HG03095 (cell line): ENCODE data around the gene ZNF423.

ENCODE experiments used
- ATAC-seq: cut with Tn5 transposase; IDR thresholded peaks from one replicate; pipeline ENCODE4 v1.9.1; 2021; ENCODE audit warnings: moderate library complexity; ENCODE audit not compliant: unreplicated experiment

ZNF423 gene

GRCh38 chr16:49632795-49633184 is 223.1 kb downstream of the ZNF423 start:
- ATAC-seq = no peak

DNA sequence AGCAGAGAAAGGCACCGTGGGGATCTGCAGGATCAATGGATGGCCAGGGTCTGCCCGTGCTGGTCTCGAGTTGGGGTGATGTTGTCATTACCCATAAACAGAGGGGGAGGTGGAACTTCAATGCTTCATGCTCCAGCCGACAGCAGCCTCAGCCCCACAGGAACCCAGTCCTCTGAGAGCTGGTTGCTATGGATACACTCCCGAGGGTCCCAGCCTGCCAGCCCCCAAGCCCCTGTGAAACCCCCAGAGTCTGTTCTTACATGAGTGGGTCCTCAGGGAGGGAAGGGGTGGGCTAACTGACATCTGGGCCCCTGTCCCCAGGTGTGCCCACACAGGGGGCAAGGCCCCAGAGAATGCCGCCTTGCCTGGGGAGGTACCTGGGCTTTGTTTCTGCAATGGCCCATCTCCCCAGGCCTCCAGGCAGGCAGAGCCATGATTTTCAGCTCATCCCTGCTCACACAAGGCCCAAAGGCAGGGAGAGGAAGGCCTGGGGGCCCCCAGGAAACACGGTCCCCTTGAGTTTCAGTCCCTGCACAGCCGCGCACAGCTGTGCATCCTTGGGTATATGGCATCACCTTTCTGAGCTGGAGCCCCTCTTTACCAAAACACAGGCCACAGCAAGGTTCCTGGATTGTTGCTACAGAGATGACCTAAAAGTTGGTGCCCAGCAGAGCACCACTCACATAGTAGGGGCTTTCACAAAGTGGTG is 223.7 kb downstream of the ZNF423 start:
- ATAC-seq = no peak

DNA sequence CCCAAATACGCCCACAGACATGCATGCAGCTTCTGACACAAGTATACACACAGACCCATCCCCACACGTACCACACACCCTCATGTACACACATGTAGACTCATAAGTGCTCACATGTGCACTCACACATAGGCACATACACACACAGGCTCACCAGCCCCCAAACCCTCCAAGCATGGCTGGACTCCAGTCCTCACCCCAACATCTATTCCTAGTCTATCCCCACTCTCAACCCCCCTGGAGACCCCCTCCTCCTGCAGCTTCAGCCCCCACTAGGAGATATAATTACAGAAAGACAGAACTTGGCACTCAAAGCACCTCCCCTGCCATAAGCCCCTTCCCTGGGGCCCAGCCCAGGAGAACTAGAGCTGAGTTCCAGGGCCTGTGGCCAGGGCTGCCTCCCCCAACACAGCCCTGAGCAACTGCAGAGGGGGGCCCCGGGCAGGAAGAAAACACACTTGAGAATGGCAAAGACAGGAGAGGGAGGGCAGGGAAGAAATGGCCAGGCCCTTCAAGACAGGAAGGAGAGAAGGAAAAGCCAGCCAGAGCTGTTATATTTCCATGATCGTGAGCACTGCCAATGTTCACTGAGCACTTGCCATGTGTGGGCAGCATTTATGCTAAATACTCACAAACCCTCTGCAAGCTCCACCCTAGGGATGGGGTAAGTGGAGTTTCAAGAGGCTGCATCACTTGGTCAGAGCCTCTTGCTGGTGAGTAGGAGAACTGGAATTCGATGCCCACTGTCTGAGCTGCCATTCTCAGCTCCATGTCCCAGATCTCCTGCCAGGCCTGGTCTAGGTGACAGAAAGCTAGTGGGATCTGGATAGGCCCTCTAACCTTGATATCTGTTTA is 224.5 kb downstream of the ZNF423 start:
- no peak for ATAC-seq

DNA sequence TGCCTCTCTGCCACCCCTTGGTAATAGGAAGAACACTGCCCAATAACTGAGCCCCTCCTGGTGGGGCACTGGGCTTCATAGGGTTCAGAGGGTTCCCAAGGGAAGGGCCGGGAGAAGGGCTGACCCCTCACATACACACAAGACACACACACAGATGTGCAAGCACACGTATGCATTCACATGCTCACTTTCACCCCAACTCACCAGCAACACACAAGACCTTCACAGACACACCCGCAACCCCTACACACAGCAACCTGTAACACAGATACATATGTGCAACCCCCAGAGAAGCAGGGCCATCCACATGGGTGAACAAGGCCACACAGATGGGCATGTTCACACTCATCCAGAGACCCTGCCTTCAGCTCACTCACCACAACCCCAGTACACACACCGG is 225.1 kb downstream of the ZNF423 start:
- no peak for ATAC-seq

DNA sequence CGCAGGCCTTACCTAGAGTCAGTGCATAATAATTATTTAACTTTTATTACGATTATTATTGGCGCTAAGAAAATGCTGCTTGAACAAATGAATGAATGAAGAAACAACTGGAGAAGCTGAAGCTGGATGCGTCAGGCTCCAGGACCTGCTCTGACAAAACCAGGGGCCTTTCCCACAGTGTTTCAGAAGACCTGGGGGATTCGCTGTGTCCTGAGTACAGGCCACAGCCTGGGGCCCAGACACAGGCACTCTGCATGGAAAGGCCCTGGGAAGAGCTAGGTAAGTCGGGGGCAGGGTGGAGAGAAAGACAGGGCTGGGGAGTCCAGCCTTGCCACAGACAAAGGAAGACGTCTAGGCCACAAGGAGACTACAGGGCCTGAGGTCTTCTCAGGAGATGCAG is 226.1 kb downstream of the ZNF423 start:
- ATAC-seq = no peak

DNA sequence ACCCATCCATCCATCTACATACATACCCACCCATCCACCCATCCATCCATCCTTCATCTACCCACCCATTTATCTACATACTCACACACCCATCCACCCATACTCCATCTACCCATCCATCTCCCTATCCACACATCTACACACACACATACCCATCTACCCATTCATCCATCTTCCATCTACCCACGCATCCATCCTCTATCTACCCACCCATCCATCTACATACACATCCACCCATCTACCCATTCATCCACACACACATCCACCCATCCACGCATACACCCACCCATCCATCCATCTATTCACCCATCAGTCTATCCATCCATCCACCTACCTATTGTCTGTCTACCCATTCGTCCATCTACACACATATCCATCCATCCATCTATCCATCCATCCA is 227.8 kb downstream of the ZNF423 start:
- no peak for ATAC-seq

DNA sequence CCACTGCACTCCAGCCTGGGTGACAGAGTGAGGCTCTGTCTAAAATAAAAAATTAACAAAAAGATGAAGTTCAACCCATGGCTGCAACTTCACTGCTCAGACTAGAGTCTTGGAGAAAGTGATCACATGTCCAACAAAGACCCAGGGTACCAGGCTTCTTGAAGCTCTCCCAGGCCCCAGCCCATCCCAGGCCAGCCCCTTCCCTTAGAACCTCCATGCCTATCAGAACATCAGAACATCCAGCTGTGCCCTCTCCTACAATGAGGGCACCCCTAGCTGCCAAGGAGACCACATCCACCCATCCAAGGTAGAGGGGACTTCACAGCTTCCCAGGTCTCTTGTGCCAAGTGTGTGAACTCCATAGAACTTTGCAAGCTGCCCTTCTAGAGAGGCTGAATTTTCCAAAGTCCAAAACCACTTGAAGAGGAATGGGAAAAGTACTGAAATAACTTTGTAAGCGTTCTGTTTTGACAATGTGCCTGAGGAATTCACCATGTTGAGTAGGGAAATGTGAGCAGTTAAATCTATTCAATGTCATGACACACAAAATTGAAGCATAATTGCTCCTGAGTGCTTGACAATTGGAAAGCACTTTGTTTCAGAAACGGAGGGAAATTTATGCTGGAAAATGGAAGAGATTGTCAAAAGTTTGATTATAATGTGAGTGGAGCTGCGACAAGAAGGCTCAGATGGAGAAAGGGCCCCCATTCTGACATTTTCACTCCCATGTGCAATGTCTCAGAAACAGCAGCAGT is 230.4 kb downstream of the ZNF423 start:
- ATAC-seq = no peak

GRCh38 chr16:49623501-49624266 is 232.2 kb downstream of the ZNF423 start:
- ATAC-seq = no peak

- no peak for ATAC-seq
Observed at GRCh38 chr16:49622421-49623402, 233.2 kb downstream of the ZNF423 start.

GRCh38 chr16:49622084-49622390 is 233.9 kb downstream of the ZNF423 start:
- no peak for ATAC-seq

DNA sequence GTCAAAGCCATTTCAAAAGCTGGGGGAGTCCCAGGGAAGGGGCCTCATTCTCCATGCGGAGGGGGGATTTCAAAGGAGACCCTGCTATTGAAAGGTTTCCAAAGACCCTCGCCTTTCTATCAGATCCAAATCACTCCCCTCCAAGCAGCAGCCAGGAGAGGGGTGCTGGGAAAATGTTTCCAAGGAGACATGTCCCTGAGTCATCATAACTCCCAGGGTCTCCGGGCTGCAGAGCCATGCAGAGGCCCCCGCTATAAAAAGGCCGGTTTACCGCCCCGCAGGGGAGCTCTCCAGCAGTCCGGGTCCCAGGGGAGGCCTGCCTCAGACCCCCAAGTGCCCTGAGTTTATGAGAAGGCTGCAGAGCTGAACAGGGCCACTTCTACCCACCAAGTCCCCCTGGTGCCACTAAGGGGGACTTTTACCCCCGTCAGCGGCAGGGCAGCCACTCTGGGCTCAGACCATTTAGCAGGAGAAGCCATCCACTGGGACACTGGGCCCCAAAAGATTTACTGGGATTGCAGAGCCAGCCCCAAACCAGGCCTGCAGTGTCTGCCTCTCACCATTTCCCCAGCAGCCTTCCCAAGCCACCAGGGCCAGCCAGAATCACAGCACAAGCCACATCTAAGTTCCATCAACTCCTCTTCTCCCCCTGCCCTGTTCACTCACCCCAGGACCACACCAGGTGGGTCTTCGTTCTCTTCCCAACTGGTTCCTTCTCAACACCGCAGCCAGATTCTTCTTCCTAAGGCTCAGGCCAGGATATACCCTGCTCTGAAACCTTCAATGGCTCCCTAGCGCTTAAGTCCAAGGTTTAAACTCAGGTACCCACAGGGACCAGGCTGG is 234.4 kb downstream of the ZNF423 start:
- ATAC-seq = no peak

- ATAC-seq = no peak
Observed at GRCh38 chr16:49620869-49621240, 235.1 kb downstream of the ZNF423 start.

DNA sequence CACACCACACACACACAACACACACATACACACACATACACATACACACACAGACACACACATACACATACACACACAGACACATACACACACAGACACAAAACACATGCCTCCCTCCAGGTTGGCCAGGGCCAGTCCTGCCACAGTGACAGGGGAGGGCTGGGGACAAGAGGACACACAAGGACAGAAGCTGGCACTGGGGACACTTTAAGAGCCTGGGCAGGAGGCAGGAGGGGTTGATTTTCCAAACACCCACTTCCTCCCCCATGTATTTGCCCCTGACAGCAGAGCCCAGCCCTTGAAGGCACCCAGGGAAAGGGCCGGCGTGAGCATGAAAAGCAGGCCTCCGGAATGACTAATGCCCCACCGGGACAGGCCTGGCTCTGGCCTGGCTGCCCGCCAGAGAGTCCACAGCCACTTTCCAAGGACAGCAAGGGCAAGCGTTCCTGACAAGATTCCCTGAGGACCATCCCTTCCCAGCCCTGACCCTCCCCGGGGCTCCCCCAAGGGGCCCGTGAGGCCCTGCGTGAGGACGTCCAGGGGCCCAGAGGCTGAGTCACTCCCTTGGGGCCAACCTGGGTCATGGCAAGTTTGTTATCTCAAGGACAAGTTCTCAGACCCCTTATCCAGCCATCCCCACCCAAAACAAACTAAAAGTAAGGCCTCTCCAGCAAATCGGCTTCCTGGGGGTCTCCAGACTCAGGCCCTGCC is 235.6 kb downstream of the ZNF423 start:
- no peak for ATAC-seq

- ATAC-seq = no peak
Observed at GRCh38 chr16:49619811-49620157, 236.1 kb downstream of the ZNF423 start.

GRCh38 chr16:49618955-49619354 is 237.0 kb downstream of the ZNF423 start:
- ATAC-seq = no peak

- no peak for ATAC-seq
Observed at GRCh38 chr16:49617710-49618330, 238.1 kb downstream of the ZNF423 start.

DNA sequence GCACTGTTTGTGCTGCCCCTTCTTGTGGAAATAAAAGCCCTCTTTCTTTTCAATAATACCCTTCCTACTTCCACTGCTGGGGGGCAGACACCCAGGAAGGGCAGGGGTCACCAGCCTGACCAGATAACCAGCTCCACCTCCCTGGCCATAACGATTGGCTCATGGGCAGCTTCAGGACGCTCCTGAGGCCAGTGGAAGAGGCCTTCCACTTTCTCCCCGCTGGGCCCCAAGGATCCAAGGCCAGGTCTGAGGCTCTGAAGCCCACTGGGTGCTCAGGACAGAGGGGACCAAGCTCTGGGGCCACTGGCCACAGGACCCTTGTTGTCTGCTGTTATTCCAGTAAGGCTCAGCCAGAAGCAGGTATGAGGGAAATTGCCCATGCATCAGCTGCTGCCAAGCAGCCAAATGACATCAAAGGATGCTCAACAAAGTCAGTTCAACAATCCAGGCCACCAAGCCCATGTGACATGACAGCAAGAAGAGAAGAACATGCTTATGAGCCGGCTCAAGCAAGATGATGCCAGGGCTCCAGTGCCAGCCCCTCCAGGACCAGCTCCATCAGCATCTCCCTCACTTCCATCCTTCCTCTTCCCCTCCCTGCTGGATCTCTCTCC is 238.8 kb downstream of the ZNF423 start:
- no peak for ATAC-seq

DNA sequence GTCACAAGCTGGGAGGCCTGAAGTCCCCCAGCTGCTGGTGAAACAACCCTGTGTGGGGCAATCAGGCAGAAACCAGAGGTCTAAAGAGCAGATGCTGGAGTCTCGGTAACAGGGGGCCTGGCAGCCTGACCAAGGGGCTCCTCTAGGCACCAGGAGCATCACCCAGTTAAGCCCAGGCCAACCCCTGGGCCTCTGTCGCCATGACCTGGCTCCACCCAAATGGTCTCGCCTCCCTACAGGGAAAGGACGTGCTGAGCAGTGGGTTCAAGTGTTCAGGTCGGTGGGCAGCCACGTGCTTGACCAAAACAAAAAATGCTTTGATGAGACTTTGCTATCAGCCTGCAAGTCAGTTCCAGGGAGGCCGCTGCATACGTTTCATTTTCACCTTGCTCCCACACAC is 240.3 kb downstream of the ZNF423 start:
- no peak for ATAC-seq
